HG02981 (cell line): ENCODE results near the gene ASGR2.
"Not testable (repeated sequence)": the region's sequence is repeated elsewhere in the genome, so short reads cannot be mapped to it uniquely, and the experiment has no call there.

Experiments
- ATAC-seq: cut with Tn5 transposase; IDR thresholded peaks from one replicate; pipeline ENCODE4 v1.9.1; 2021; ENCODE audit warnings: mild to moderate bottlenecking, moderate library complexity; ENCODE audit not compliant: unreplicated experiment

The ASGR2 gene

GRCh38 chr17:7126386-7126785, 11.8 kb upstream of the ASGR2 start:
- ATAC-seq = not testable (repeated sequence)

GRCh38 chr17:7124923-7125322, 10.3 kb upstream of the ASGR2 start:
- ATAC-seq = no peak

GRCh38 chr17:7123844-7124243, 9.2 kb upstream of the ASGR2 start:
- no peak for ATAC-seq

- ATAC-seq = no peak
These were observed 7.8 kb upstream of the ASGR2 start for GRCh38 chr17:7122381-7122780.

GRCh38 chr17:7120635-7121034, 6.0 kb upstream of the ASGR2 start:
- ATAC-seq = not testable (repeated sequence)

GRCh38 chr17:7120123-7120522, 5.5 kb upstream of the ASGR2 start:
- ATAC-seq = no peak

GRCh38 chr17:7119314-7119713, 4.7 kb upstream of the ASGR2 start:
- no peak for ATAC-seq

- no peak for ATAC-seq
These were observed 423 bp upstream of the ASGR2 start for GRCh38 chr17:7114875-7115614.

- ATAC-seq = no peak
These were observed 1.1 kb downstream of the ASGR2 start for GRCh38 chr17:7113273-7114071.

GRCh38 chr17:7112510-7113108, 2.0 kb downstream of the ASGR2 start:
- no peak for ATAC-seq

GRCh38 chr17:7111784-7112509, 2.7 kb downstream of the ASGR2 start:
- no peak for ATAC-seq

- no peak for ATAC-seq
These were observed 3.9 kb downstream of the ASGR2 start for GRCh38 chr17:7110617-7111306.

- ATAC-seq = no peak
These were observed 4.9 kb downstream of the ASGR2 start for GRCh38 chr17:7109461-7110322.

GRCh38 chr17:7108981-7109380, 5.6 kb downstream of the ASGR2 start:
- no peak for ATAC-seq

- ATAC-seq = no peak
These were observed 6.1 kb downstream of the ASGR2 start for GRCh38 chr17:7108560-7108925.

- ATAC-seq = no peak
These were observed 6.6 kb downstream of the ASGR2 start for GRCh38 chr17:7107795-7108559.

GRCh38 chr17:7107012-7107754, 7.4 kb downstream of the ASGR2 start:
- ATAC-seq = no peak

- no peak for ATAC-seq
These were observed 12.2 kb downstream of the ASGR2 start for GRCh38 chr17:7102421-7102820.
